PC-3 (cell line): ENCODE data around the gene KRT17. TPM values are rescaled to one million over a fixed set of nuclear protein-coding genes. Genes with fewer than 3 reads are reported as not detected.

Experiments
- ATAC-seq: fragments of 200-7000 bp; cut with Tn5 transposase; 2 replicates; pipeline ENCODE4 v1.9.1; 2020; ENCODE audit warnings: mild to moderate bottlenecking, moderate library complexity
- BruUV-seq: library from RNA; stranded (reverse); fragments of 400-500 nt; replicated peaks from 2 replicates; lab custom pipeline; 2021; lab: Mats Ljungman, UMichigan
- CTCF ChIA-PET: fragments of 300-600 bp; sonication (Branson Sonifier 250); formaldehyde crosslinking; loops from one replicate; lab custom pipeline; 2022; ENCODE audit warnings: antibody characterized with exemption; lab: Charles Lee
- POLR2A ChIA-PET: fragments of 300-600 bp; sonication (Branson Sonifier 250); formaldehyde crosslinking; loops from one replicate; lab custom pipeline; 2022; ENCODE audit warnings: antibody characterized with exemption; ENCODE audit not compliant: unreplicated experiment; lab: Charles Lee
- DNase-seq: peaks from one replicate; pipeline ENCODE4 v3.0.0-alpha.2; 2015
- H2AFZ ChIP-seq: fragments of 300-600 bp; sonication (generic); 2 replicates; pipeline ENCODE4 v1.6.0; 2016; ENCODE audit warnings: antibody characterized with exemption, low read length
- H3F3A ChIP-seq: fragments of 300-600 bp; sonication (generic); one replicate; pipeline ENCODE4 v1.6.0; 2017; ENCODE audit warnings: antibody characterized with exemption, low read length, control low read depth, mild to moderate bottlenecking; ENCODE audit not compliant: unreplicated experiment
- H3K27ac ChIP-seq: fragments of 300-600 bp; sonication (generic); 2 replicates; pipeline ENCODE4 v1.5.1; 2016; ENCODE audit warnings: mild to moderate bottlenecking, low read length
- H3K27me3 ChIP-seq: fragments of 300-600 bp; sonication (generic); 2 replicates; pipeline ENCODE4 v1.6.1; 2016; ENCODE audit warnings: low read length, mixed read lengths
- H3K36me3 ChIP-seq: fragments of 300-600 bp; sonication (generic); 2 replicates; pipeline ENCODE4 v1.6.1; 2016; ENCODE audit warnings: low read depth, mixed run types, low read length, mixed read lengths
- H3K4me1 ChIP-seq: fragments of 300-600 bp; sonication (generic); 2 replicates; pipeline ENCODE4 v1.5.1; 2016; ENCODE audit warnings: low read length; ENCODE audit not compliant: insufficient read depth
- H3K4me2 ChIP-seq: fragments of 300-600 bp; sonication (generic); 2 replicates; pipeline ENCODE4 v1.6.0; 2016; ENCODE audit warnings: low read length
- H3K4me3 ChIP-seq: fragments of 300-600 bp; sonication (generic); 2 replicates; pipeline ENCODE4 v1.5.1; 2016; ENCODE audit warnings: mild to moderate bottlenecking, low read length, mixed read lengths
- H3K79me2 ChIP-seq: fragments of 300-600 bp; sonication (generic); 2 replicates; pipeline ENCODE4 v1.6.1; 2017; ENCODE audit warnings: low read length, mixed read lengths
- H3K9ac ChIP-seq: fragments of 300-600 bp; sonication (generic); 2 replicates; pipeline ENCODE4 v1.6.0; 2016; ENCODE audit warnings: mild to moderate bottlenecking, low read length
- H3K9me2 ChIP-seq: fragments of 300-600 bp; sonication (generic); replicated peaks from 2 replicates; pipeline ENCODE4 v1.6.1; 2016; ENCODE audit warnings: mixed run types, low read length, mixed read lengths
- H3K9me3 ChIP-seq: fragments of 300-600 bp; sonication (generic); 2 replicates; pipeline ENCODE4 v1.6.1; 2016; ENCODE audit warnings: low read length, mixed read lengths
- H4K20me1 ChIP-seq: fragments of 300-600 bp; sonication (generic); 2 replicates; pipeline ENCODE4 v1.6.1; 2016; ENCODE audit warnings: low read length, mixed read lengths
- EZH2 ChIP-seq: fragments of 300-600 bp; sonication (generic); IDR thresholded peaks from one replicate; pipeline ENCODE4 v1.6.1; 2017; ENCODE audit warnings: antibody characterized with exemption, mild to moderate bottlenecking, low read length; ENCODE audit not compliant: unreplicated experiment
- EZH2phosphoT487 ChIP-seq: fragments of 300-600 bp; sonication (generic); IDR thresholded peaks from 2 replicates; pipeline ENCODE4 v1.6.1; 2018; ENCODE audit warnings: mild to moderate bottlenecking, antibody characterized with exemption, low read length, borderline replicate concordance
- intact Hi-C: fragments of 100-400 bp; cut with micrococcal nuclease; formaldehyde crosslinking; loops from 2 replicates; pipeline ENCODE4 v1.9.0; 2023
- total RNA-seq: library from RNA; depleted of rRNA; stranded (reverse); fragments of >200 nt; gene quantifications from 2 replicates; pipeline ENCODE4 v1.2.3, GENCODE V29; 2014
- TF ChIP-seq, protein P1 (sequence below): fragments of 300-600 bp; sonication (generic); conservative IDR thresholded peaks from 2 replicates; pipeline ENCODE4 v1.5.1; 2017; ENCODE audit warnings: antibody characterized with exemption, low read depth, mild to moderate bottlenecking, low read length

The KRT17 gene
- total RNA-seq, 1 experiment from 2014 or later = 92.1 TPM

DNA sequence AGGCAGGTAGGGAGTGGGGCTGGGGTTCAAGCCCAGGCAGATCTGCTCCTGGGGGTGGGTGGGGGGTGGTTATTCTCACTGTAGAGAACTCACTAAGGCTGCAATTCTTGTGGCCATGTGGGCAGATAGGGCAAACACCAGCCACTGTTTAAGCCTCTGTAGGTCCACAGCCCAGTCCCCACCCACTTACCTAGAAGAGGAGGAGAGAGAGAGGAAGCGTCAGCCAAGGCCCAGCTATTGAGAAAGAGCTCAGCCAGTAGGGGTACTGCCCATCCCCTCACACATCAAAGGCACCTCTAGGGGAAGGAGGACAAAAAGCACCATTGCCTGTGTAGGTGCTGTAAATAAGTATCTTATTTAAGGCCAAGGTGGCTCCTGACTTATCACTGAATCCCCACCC, 24.7 kb downstream of the KRT17 start:
- ChIA-PET POLR2A (no interaction called here), CTCF (no interaction called here)
- BruUV-seq = no TSS peak
- no peak overlapping the region for H2AFZ ChIP-seq
- no peaks in the 10 kb centered on the region for H3F3A ChIP-seq
- TF ChIP-seq, protein P1, sequence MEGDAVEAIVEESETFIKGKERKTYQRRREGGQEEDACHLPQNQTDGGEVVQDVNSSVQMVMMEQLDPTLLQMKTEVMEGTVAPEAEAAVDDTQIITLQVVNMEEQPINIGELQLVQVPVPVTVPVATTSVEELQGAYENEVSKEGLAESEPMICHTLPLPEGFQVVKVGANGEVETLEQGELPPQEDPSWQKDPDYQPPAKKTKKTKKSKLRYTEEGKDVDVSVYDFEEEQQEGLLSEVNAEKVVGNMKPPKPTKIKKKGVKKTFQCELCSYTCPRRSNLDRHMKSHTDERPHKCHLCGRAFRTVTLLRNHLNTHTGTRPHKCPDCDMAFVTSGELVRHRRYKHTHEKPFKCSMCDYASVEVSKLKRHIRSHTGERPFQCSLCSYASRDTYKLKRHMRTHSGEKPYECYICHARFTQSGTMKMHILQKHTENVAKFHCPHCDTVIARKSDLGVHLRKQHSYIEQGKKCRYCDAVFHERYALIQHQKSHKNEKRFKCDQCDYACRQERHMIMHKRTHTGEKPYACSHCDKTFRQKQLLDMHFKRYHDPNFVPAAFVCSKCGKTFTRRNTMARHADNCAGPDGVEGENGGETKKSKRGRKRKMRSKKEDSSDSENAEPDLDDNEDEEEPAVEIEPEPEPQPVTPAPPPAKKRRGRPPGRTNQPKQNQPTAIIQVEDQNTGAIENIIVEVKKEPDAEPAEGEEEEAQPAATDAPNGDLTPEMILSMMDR = no peak
- TF ChIP-seq EZH2 (no peak), EZH2phosphoT487 (no peak)
- no peak overlapping the region for H3K4me3 ChIP-seq
- intact Hi-C loops = no loop called here
- H3K27ac ChIP-seq = no peak overlapping the region
- no peak for DNase-seq
- H3K79me2 ChIP-seq = no peaks in the 10 kb centered on the region
- no peaks in the 10 kb centered on the region for H4K20me1 ChIP-seq
- no peaks in the 10 kb centered on the region for H3K9me2 ChIP-seq
- H3K9ac ChIP-seq = no peak overlapping the region
- H3K9me3 ChIP-seq = no peaks in the 10 kb centered on the region
- no peaks in the 10 kb centered on the region for H3K36me3 ChIP-seq
- ATAC-seq = no peak
- no peak overlapping the region for H3K4me2 ChIP-seq
- no peaks in the 10 kb centered on the region for H3K27me3 ChIP-seq
- no peaks in the 10 kb centered on the region for H3K4me1 ChIP-seq

DNA sequence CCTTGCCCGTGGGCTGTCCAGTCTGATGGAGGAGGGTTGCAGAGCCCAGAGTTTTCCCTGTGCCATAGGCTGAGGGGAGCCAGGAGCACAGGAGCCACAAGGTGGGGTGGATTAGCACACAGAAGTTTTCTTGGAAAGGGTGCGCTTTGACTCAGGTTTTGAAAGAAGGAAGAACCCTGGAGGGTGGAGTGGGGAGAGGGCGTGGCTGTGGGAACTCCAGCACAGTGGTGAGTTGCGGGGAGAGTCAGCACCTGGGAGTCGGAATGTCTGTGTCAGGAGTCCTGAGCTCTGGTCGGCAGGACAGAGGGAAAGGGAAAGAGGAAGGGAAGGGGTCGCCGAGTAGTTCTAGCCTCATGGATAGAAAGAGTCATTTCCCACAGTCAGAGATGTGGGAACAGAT, 28.8 kb downstream of the KRT17 start:
- POLR2A ChIA-PET = no interaction called here
- TF ChIP-seq, protein P1 = no peak
- TF ChIP-seq EZH2 (no peak), EZH2phosphoT487 (no peak)
- H3K4me2 ChIP-seq = no peak overlapping the region
- no peak overlapping the region for H3K27ac ChIP-seq
- no peaks in the 10 kb centered on the region for H3K4me1 ChIP-seq
- no peak for DNase-seq
- intact Hi-C loops = no loop called here
- H3K9me3 ChIP-seq = no peaks in the 10 kb centered on the region
- H3K4me3 ChIP-seq = no peak overlapping the region
- no peaks in the 10 kb centered on the region for H3K9me2 ChIP-seq
- H4K20me1 ChIP-seq = no peaks in the 10 kb centered on the region
- no peaks in the 10 kb centered on the region for H3F3A ChIP-seq
- H3K79me2 ChIP-seq = no peaks in the 10 kb centered on the region
- no peak overlapping the region for H2AFZ ChIP-seq
- CTCF ChIA-PET = interaction anchor here (0.7 kb wide), 1 partner anchor 11 kb away, joined by 4 read pairs; no protein-coding TSS in a partner anchor
- no peaks in the 10 kb centered on the region for H3K27me3 ChIP-seq
- no peaks in the 10 kb centered on the region for H3K36me3 ChIP-seq
- ATAC-seq = no peak
- BruUV-seq = no TSS peak
- no peak overlapping the region for H3K9ac ChIP-seq

DNA sequence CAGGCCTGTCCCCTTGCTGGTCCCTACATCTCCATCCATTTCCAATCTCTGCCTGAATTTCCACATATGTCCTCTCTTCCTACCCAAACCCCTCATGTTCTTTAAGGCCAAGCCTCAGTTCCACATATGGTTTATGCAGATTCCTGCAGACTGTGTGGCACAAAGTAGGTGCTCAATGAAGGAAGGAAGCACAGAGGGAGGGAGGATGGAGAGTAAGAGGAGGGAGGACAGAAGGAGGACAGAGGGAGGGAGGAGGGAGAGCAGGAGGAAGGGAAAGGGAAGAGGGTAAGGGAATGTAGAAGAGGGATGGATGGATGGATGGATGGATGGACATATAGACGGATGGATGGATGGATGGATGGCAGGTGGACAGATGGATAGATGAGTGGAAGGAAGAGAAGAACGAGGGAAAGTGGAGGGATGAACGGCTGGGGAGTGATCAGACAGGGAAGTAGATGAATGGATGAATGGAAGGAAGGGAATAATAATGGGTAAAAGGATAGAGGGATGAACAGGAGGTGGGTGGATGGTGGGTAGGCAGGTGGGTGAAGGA, 29.9 kb downstream of the KRT17 start:
- CTCF ChIA-PET = no interaction called here
- no peak overlapping the region for H3K4me3 ChIP-seq
- H3K9me3 ChIP-seq = no peaks in the 10 kb centered on the region
- no peaks in the 10 kb centered on the region for H3K27me3 ChIP-seq
- H2AFZ ChIP-seq = no peak overlapping the region
- TF ChIP-seq, protein P1 = no peak
- TF ChIP-seq EZH2 = no peak
- no peak for TF ChIP-seq EZH2phosphoT487
- no peaks in the 10 kb centered on the region for H3F3A ChIP-seq
- no peak overlapping the region for H3K4me2 ChIP-seq
- H3K36me3 ChIP-seq = no peaks in the 10 kb centered on the region
- no peak overlapping the region for H3K9ac ChIP-seq
- H3K27ac ChIP-seq = no peak overlapping the region
- H3K79me2 ChIP-seq = no peaks in the 10 kb centered on the region
- intact Hi-C loops = no loop called here
- ATAC-seq = no peak
- no peak for DNase-seq
- BruUV-seq = no TSS peak
- POLR2A ChIA-PET = no interaction called here
- H3K4me1 ChIP-seq = no peaks in the 10 kb centered on the region
- no peaks in the 10 kb centered on the region for H4K20me1 ChIP-seq
- no peaks in the 10 kb centered on the region for H3K9me2 ChIP-seq
